Stimulated activated naive CD8-positive, alpha-beta T cell treated with anti-CD3 and anti-CD28 coated beads, Interleukin-15, amount 100 ng/mL, for 72 hours (primary cell): ENCODE results near the gene KCNMA1.
A peak's percentile ranks its signal among the peaks of the same experiment; 100 is the strongest.

Experiments used
- ATAC-seq: fragments of 150-1000 bp; cut with Tn5 transposase; 2 replicates; pipeline ENCODE4 v1.10.0; 2021; ENCODE audit warnings: mild to moderate bottlenecking, moderate library complexity
- DNase-seq, 2 donors: peaks; one replicate each; pipeline ENCODE4 v3.0.0; 2021 to 2022
- H3K27ac Mint-ChIP-seq, 2 donors: one replicate each; pipeline ENCODE4 v1.8.0; 2022; ENCODE audit warnings: mild to moderate bottlenecking in 2 of 2, mixed read lengths in 2 of 2, moderate library complexity in 2 of 2
- H3K27me3 Mint-ChIP-seq: one replicate; pipeline ENCODE4 v1.8.0; 2022; ENCODE audit warnings: mixed read lengths
- H3K4me1 Mint-ChIP-seq: one replicate; pipeline ENCODE4 v1.8.0; 2022; ENCODE audit warnings: mild to moderate bottlenecking, mixed read lengths
- H3K4me3 Mint-ChIP-seq, 2 donors: one replicate each; pipeline ENCODE4 v1.8.0; 2022; ENCODE audit warnings: mild to moderate bottlenecking in 2 of 2, mixed read lengths in 2 of 2, moderate library complexity in 1 of 2
- H3K9me3 Mint-ChIP-seq, 2 donors: one replicate each; pipeline ENCODE4 v1.8.0; 2022; ENCODE audit warnings: mixed read lengths in 2 of 2

KCNMA1 gene

DNA sequence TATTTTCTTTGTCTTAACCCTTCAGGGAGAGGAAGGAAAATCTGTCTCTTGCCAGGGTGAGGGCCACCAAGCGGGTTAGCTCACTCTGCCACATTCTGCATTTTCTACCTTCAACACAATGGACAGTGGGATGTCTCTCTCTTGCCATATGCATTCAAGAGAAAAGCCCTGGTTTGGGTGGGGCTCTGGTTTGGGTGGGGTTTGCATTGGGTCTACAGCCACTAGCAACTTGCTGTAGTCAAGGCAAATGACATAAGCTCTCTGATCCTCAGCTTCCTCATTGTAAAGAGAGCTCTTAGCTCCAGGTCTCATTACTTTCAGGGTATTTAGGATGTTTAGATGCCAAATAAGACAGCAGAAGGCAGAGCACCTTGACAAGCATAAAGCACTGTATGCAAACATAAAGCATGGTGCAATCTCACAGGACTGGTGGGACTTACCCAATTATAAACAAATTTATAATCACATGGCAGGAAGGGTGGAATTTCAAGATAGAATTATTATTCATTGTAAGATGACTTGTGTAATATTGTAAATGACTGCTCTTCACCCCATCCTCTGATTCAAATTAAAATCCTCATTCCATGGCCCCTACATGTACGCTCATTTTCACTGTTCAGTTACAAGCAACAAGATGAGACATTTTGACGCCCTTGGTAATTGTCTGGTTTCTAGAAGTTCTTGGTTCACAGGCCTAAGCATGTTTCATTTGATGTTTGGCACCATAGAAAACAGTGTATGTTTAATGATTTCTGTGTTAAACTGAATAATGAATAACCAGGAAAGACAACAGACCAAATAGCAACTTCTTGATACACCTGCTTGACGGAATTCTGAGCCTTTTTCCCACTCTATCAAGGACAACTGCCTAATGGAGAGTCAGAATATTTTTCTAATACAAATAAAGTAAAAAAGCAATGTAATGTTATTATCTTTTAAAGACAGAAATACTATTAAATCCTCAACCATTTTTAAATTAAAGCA is 258.9 kb downstream of the KCNMA1 start:
- H3K27ac Mint-ChIP-seq = no peak overlapping the region
- peaks cover 0 to 7% of the 10 kb centered on the region in 2 donors for H3K9me3 Mint-ChIP-seq
- H3K4me1 Mint-ChIP-seq = peaks cover 10% of the 10 kb centered on the region
- ATAC-seq = no peak
- H3K27me3 Mint-ChIP-seq = peaks cover 22% of the 10 kb centered on the region
- no peak overlapping the region for H3K4me3 Mint-ChIP-seq
- no peak for DNase-seq

DNA sequence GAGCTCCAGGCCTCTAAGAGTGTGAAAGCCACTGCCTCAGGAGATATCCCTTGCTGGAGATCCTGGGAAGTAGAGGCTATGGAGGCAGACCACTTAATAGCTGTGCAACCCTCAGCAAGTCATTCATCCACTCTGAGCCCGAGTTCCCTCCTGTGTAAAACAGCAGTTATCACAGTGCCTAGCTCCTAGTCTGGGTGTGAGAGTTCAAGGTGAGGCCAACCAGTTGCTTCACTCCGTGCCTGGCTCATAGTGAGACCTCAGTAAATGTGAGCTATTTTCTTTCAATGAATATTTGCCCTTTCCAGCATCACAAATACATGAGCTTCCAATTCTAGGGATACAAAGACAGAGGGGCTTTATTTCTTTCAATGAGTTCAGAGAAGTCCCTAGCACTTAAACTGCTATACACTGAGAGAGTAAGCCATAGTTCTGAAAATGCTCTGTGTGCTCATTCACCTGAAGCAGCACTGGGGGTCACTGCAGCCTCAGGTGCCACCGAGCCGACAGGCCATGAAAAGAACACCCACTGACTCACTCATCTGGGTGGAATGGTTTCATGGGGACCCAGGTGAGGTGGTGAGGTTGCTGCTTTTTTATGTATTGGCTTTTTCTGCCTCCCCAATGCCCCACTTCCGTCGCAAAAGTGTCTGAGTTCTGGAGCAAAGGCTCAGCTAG is 259.8 kb downstream of the KCNMA1 start:
- H3K9me3 Mint-ChIP-seq = peaks cover 0 to 7% of the 10 kb centered on the region in 2 donors
- peaks cover 22% of the 10 kb centered on the region for H3K27me3 Mint-ChIP-seq
- DNase-seq (no peak), ATAC-seq (no peak)
- H3K4me3 Mint-ChIP-seq = no peak overlapping the region
- H3K27ac Mint-ChIP-seq = no peak overlapping the region
- H3K4me1 Mint-ChIP-seq = peaks cover 10% of the 10 kb centered on the region

DNA sequence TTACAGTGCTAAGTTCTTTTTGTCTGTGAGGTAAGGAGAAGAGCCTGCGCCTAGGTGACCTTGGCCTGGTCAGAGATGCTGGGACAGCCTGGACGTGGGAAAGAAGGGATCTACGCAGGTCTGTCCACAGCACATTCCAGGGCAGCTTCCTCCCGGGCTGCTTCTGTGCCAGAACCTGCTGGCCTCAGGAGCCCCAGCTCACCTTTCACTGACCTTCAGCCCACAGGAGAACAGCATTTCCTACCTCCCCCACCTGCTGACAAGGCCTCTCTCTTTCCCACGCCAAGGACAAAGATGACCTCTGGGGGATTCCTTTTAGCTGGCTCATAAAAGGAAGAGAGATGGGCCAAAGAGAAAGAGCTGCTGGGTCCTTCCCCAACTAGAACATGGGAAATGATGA is 260.6 kb downstream of the KCNMA1 start:
- no peak for ATAC-seq
- peaks cover 0 to 11% of the 10 kb centered on the region in 2 donors for H3K9me3 Mint-ChIP-seq

DNA sequence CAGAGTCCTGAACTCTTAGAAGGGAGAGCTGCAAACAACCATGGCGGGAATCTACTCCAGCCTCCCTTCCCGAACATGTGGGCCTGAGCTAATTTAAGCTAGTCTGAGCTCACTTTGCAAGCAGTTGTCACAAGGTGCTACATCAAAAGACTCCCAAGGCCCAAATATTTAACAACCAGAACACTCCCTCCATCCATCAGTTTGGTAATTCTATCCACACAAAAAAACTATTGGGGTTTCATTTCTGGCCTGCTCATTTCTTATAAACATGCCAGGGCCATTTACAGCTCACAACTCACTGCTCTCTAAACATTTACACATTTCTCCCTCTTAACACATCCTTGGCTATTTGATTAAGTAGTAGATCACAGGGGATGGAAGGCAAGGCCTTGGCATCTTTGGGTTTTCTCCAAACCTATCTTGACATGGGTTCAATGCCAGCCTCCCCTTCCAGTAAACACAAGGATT is 263.4 kb downstream of the KCNMA1 start:
- Mint-ChIP-seq H3K27ac (no peak overlapping the region), H3K4me1 (no peaks in the 10 kb centered on the region), H3K27me3 (peaks cover 8% of the 10 kb centered on the region), H3K4me3 (no peak overlapping the region), H3K9me3 (peaks cover 5 to 12% of the 10 kb centered on the region in 2 donors)
- ATAC-seq (no peak), DNase-seq (no peak)

More for the DNA sequence above, 260.6 kb downstream of the KCNMA1 start:
- Mint-ChIP-seq H3K27me3 (peaks cover 22% of the 10 kb centered on the region), H3K4me3 (no peak overlapping the region), H3K4me1 (peaks cover 10% of the 10 kb centered on the region), H3K27ac (no peak overlapping the region)
- DNase-seq = no peak

DNA sequence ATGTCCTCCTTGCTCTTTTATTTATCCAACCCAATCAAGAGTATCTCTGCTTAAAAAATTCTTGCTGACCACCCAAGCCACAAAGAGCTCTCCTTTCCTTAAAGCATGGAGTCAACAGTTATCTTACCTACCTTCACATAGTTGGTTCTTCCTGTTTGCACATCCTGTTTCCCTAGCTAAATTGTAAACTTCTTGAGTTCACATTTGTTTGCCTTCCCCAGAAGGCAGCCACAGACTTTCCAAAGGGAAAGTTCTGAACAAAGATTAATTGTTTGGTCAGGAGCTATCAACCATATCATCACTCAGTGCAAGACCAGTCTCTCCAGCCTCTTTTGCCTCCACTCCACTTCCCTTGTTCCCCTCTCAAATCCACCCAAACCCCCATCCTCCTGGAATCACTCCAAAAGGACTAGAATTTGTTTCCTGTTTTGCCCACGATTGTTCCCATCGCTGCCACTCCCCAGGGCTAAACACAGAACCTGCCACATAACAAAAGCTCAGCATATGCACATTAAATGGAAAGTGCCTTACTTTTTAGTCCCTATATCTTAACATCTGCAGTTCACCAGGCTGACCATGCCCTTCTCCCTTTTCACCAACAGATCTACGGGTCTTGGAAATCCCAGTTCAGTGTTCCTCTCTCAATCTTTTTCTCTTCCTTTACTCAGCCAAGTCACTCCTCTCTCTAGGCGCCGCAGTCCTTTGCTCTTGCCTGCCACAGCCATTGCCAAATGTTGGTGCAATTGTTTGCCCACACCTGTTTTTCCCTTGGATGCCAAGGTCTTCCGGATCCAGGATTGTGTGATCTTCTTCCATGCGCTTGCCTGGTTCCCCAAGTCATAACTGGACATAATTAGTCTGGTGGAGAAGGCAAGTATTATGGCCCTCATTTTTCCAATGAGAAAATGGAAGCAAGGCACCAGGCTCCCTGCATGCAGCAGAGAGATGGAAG is 265.5 kb downstream of the KCNMA1 start:
- H3K9me3 Mint-ChIP-seq = peaks cover 13 to 19% of the 10 kb centered on the region in 2 donors
- H3K27me3 Mint-ChIP-seq = peaks cover 8% of the 10 kb centered on the region
- no peak overlapping the region for H3K27ac Mint-ChIP-seq
- no peaks in the 10 kb centered on the region for H3K4me1 Mint-ChIP-seq
- no peak for ATAC-seq
- no peak overlapping the region for H3K4me3 Mint-ChIP-seq
- no peak for DNase-seq

DNA sequence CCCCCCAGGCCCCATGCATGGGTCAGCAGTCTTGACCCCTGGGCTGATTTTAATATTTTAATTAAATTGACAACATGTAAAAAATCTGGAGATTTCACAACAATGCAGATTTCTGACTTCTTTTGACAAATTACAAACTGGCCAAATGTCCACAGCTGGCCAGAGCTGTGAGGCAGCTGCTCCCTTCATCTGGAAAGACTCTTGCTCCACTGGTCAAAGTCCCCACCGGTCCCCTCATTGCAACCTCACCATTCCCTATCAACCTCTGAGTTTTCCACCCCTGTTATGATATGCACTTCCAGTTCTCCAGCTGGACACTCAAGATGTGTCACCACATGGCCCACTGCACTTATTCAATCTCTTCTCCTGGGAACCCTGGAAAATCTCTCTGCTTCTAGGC is 266.2 kb downstream of the KCNMA1 start:
- H3K4me1 Mint-ChIP-seq = no peaks in the 10 kb centered on the region
- no peak overlapping the region for H3K4me3 Mint-ChIP-seq
- peaks cover 8% of the 10 kb centered on the region for H3K27me3 Mint-ChIP-seq
- no peak overlapping the region for H3K27ac Mint-ChIP-seq
- no peak for DNase-seq
- peaks cover 13 to 19% of the 10 kb centered on the region in 2 donors for H3K9me3 Mint-ChIP-seq
- no peak for ATAC-seq

DNA sequence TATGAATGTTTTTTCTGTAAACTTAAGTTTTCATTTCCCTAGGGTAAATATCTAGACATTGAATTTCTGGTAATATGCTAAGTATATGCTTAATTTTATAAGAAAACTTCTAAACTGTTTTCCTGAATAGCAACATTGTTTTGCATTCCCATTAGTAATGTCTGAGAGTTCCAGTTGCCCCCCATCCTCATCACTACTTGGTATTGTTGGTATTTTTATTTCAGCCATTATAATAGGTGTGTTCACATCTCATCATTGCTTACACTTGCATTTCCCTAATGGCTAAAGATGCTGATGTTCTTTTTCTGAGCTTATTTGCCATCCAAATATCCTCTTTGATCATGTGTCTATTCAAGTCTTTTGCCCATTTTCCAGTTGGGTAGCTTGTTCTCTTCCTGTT is 269.6 kb downstream of the KCNMA1 start:
- no peak overlapping the region for H3K27ac Mint-ChIP-seq
- H3K4me3 Mint-ChIP-seq = no peak overlapping the region
- H3K9me3 Mint-ChIP-seq = peaks cover 13% of the 10 kb centered on the region in 2 donors
- no peaks in the 10 kb centered on the region for H3K4me1 Mint-ChIP-seq
- ATAC-seq (no peak), DNase-seq (no peak)
- no peaks in the 10 kb centered on the region for H3K27me3 Mint-ChIP-seq

DNA sequence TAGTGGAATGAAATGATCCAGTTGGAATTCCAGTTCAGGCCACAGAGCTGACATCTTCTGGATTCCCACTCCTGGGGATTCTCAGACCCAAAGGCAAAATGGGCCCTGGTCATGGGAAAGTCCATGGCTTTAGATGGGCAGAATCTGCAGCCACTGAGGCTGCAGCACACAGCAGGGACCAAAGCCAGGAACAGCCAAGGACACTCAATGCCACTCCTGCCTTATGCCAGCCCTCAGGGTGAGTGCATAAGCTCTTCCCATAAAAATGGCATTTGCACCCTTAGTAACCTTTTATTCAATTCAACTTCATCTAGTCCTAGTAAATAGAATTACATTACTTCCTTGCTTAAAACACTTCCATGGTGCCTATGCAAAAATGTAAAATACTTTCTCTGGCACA is 274.4 kb downstream of the KCNMA1 start:
- Mint-ChIP-seq H3K4me1 (no peaks in the 10 kb centered on the region), H3K27me3 (no peaks in the 10 kb centered on the region), H3K9me3 (peaks cover 2% of the 10 kb centered on the region in 2 donors), H3K27ac (peak overlapping the region in 1 of 2 donors; percentile 40), H3K4me3 (no peak overlapping the region)
- DNase-seq = no peak
- no peak for ATAC-seq

DNA sequence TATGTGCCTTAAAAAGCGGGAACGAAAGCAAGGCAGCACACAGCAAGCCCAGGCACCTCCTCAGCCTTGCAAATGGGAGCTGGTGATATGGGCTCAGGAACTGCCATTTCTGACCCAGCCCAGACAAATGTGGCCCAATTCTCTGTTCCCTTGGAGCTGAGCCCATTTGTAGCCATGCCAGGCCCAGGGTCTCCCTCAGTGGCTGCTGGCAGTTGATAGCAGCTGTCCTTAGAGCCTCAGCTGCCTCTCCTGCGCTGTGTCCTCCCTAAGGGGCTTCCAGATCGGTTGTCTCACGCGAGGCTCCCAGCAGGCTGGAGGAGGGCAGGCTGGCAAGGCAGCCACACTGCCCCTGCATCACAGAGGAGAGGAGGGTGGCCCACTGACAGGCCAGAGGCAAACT is 275.8 kb downstream of the KCNMA1 start:
- ATAC-seq = no peak
- DNase-seq = no peak
- H3K9me3 Mint-ChIP-seq = no peaks in the 10 kb centered on the region
- H3K27ac Mint-ChIP-seq = no peak overlapping the region
- H3K4me1 Mint-ChIP-seq = no peaks in the 10 kb centered on the region
- H3K27me3 Mint-ChIP-seq = peaks cover 2% of the 10 kb centered on the region
- no peak overlapping the region for H3K4me3 Mint-ChIP-seq

DNA sequence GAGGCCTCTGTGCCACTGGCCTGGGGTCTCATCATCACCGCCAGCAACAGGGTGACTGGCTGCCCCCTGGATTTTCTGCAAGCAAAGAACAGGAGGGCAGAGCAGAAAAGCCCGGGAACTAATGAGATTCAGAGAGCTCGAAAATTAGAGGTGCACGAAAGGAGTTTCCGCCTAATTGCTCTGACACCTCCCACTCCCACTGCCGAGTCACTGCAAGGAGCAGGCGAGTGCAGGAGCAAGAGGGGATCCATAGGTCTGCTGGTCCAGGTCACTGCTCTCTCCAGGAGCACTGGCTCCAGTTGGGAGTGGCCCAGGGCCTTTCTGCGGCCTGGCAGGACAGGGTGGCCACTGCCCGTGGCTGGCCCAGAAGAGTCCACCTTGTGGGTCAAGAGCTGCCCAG is 276.2 kb downstream of the KCNMA1 start:
- no peak overlapping the region for H3K27ac Mint-ChIP-seq
- H3K27me3 Mint-ChIP-seq = peaks cover 6% of the 10 kb centered on the region
- ATAC-seq (no peak), DNase-seq (no peak)
- no peaks in the 10 kb centered on the region for H3K9me3 Mint-ChIP-seq
- H3K4me3 Mint-ChIP-seq = no peak overlapping the region
- H3K4me1 Mint-ChIP-seq = no peaks in the 10 kb centered on the region

DNA sequence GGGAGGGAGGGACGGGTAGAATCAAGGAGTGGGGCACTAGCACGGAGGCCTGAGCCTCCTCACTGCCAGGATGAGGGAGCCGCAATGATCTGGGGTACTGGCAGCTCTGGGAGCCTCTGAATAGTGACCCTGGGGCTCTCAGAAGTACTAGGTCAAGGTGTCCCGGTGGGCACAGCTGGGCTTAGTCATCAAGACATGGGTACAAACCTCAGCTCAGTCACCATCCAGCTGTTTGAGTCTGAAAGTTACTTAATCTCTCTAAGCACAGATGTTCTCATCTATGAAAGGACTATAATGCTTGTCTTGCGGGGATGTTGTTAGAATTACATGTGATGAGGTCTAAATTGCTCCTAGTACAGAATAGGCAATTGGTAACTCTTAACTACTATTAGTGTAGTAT is 276.8 kb downstream of the KCNMA1 start:
- DNase-seq (no peak), ATAC-seq (no peak)
- Mint-ChIP-seq H3K4me1 (no peaks in the 10 kb centered on the region), H3K4me3 (no peak overlapping the region), H3K27me3 (peaks cover 8% of the 10 kb centered on the region), H3K27ac (no peak overlapping the region), H3K9me3 (no peaks in the 10 kb centered on the region)

DNA sequence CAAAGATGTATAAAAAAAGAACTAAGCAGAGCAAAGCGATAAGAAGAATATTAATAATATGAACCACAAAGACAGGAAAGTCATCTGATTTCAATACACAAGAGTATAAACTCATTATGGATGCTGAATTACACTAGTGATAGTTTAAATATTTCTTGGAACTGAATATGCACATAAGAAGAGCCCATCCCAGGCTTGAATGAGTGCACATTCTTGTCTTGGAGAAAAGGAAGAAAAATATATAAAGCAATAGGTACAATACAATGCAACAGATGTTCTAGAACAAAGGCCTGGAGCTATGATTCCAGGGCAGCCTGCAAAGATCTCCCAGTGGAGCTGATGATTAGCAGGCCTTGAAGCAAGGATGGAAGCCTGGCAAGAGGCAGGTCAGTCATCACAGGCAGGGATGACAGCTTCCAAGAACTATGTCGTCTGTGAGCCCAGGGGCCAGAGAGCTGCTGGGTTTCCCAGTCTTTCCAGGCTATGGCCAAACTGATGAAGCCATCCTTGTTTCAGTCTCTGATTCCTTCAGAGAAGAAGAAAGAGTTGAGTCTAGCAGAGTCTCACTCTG is 277.6 kb downstream of the KCNMA1 start:
- DNase-seq = no peak
- H3K9me3 Mint-ChIP-seq = peaks cover 0 to 3% of the 10 kb centered on the region in 2 donors
- no peak for ATAC-seq
- no peak overlapping the region for H3K27ac Mint-ChIP-seq
- no peak overlapping the region for H3K4me3 Mint-ChIP-seq
- peaks cover 8% of the 10 kb centered on the region for H3K27me3 Mint-ChIP-seq
- H3K4me1 Mint-ChIP-seq = no peaks in the 10 kb centered on the region

DNA sequence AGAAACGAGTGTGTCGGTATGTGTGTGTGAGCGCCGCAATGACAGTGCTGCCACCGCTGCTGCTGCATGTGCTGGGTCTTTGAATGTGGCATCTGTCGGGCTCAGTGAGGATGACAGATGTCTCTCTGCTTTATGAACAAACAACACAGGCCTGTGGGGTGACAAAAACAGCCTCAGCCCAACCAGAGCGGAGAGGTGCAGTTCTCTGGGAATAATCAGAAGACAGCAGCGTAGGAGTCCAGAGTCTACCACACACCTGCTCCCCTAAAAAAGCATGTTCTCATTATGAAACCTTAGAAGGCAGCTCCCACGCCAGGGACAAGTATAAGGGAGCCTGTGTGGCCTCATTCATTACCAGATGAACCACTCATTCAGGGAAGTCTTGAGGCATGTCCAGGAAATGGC is 278.3 kb downstream of the KCNMA1 start:
- Mint-ChIP-seq H3K4me1 (no peaks in the 10 kb centered on the region), H3K27me3 (peaks cover 8% of the 10 kb centered on the region), H3K9me3 (peaks cover 0 to 5% of the 10 kb centered on the region in 2 donors), H3K4me3 (no peak overlapping the region), H3K27ac (no peak overlapping the region)
- no peak for ATAC-seq
- no peak for DNase-seq

DNA sequence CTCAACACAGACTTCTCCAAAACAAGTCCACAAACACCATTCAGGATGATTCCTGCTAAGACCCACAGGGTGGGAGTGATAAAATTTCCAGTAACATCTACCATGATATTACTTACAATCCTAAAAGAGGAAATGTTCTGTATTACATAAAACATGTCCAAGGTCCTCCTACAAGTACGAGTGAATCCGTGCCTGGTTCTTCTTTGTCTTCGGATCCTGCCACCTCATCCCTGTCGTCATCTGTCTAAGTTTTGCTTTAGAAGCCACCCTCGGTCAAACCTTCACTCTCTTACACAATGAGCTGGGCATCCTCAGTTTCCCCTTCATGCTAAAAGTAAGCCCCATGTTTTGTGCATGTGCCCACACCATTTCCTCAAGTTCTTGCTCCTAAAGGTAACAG is 279.0 kb downstream of the KCNMA1 start:
- no peak for ATAC-seq
- no peaks in the 10 kb centered on the region for H3K4me1 Mint-ChIP-seq
- H3K27ac Mint-ChIP-seq = peak overlapping the region in 1 of 2 donors; percentile 27
- H3K4me3 Mint-ChIP-seq = no peak overlapping the region
- peaks cover 8% of the 10 kb centered on the region for H3K27me3 Mint-ChIP-seq
- peaks cover 0 to 5% of the 10 kb centered on the region in 2 donors for H3K9me3 Mint-ChIP-seq
- DNase-seq = no peak
